NCI-H774 (cell line): ENCODE measurements around the gene FN1.
"Not testable (repeated sequence)": the region's sequence is repeated elsewhere in the genome, so short reads cannot be mapped to it uniquely, and the experiment has no call there.

ENCODE experiments used
- DNase-seq: peaks from one replicate; lab custom pipeline; 2025; lab: John Stamatoyannopoulos, UW

The FN1 gene

DNA sequence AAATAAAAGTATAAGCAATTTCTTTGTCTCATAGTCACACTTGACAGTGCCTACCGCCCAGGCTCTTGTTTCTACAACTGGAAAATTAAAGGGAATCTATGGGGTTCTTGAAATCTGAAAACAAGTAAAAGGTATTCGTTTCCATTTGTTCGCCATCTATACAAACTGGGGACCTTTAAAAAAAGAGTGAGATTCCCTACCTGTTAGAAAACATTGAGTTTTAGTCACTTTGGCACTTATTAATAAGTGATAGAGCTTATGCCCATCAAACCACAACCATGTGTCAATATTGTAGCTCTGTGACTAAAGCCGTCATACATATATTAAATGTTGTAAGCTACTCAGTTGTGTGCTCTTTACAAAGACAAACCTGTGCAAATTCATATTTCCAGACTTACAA is 13.2 kb downstream of the FN1 start:
- no peak for DNase-seq

DNA sequence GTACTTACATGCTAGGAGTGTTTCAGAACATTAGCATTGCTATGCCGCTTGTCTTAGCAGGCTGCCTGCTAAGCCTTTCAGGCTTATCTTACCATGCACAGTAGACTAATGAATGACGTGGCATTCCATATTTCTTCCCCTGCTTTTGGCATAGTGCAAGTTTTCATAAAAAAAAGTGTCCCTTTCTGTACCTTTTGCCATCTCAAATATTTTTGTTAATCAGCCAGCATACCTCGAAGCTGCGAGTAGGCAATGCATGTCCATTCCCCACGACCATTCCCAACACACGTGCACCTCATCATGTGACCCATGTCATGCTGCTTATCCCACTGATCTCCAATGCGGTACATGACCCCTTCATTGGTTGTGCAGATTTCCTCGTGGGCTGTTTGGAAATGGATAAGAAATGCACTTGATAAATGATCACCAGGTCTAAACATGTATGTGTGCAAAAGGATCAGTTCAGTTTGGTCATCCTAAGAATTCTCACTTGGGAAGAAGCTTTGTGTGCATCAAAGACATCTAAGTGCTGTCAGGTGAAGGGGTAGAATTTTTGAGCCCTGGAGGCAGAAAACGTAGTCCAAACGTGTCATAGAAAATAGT is 13.9 kb downstream of the FN1 start:
- DNase-seq: no peak

DNA sequence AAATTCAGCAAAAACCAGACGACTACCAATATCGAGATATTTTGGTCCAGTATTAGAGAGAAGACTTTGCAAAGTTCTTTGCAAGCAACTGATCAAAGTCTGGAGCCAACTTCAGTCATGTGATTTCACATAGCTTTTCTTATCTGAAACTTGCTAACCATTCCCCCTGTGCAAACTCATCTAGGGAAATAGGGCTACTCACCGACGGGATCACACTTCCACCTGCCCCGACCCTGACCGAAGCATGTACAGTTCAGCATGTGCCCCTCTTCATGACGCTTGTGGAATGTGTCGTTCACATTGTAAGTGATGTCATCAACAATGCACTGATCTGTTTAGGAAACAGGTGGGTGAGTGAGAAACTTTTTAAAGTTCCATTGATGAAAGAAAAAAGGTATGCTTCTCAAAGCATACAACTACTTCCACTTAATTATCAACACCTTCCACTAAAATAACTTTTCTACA is 15.4 kb downstream of the FN1 start:
- no peak for DNase-seq

DNA sequence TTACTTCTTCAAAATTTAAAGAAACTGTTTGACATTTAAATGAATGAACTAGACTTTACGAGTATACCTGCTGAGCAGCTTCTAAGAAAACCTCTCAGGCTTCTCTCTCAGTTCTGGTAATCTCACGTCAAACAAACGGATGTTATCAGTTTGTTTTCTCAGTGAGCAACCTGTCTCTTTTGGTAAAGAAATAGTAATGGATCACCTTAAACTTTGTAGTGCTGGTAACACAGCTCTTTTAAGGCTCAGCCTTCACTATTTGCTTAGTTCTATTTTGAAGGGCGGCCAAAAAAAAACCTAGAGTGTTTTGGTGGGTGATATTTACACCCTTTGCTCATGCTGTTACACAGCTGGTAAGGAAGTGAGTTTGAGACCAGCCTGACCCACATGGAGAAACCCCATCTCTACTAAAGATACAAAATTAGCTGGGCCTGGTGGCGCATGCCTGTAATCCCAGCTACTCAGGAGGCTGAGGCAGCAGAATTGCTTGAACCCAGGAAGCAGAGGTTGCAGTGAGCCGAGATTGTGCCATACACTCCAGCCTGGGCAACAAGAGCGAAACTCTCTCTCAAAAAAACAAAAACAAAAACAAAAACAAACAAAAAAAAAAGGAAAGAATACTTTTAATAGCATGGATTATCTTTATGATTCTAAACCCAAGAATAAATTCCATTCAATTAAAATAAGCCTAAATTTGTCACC is 15.9 kb downstream of the FN1 start:
- no peak for DNase-seq

DNA sequence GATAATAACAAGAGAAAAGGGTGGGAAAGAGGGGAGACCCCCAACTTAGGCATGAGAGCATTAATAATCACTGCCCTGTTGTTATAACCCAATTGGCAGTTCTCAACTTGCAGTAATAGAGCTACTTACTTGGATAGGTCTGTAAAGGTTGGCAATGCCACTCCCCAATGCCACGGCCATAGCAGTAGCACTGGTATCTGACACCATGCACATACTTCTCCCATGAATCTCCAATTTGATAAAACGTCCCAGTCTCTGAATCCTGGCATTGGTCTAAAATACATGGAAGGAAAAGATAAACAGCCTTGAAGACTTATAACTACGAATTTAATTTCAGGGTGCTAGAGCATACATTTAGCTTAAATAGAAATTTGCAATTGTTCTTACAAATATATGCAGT is 16.8 kb downstream of the FN1 start:
- DNase-seq: no peak

DNA sequence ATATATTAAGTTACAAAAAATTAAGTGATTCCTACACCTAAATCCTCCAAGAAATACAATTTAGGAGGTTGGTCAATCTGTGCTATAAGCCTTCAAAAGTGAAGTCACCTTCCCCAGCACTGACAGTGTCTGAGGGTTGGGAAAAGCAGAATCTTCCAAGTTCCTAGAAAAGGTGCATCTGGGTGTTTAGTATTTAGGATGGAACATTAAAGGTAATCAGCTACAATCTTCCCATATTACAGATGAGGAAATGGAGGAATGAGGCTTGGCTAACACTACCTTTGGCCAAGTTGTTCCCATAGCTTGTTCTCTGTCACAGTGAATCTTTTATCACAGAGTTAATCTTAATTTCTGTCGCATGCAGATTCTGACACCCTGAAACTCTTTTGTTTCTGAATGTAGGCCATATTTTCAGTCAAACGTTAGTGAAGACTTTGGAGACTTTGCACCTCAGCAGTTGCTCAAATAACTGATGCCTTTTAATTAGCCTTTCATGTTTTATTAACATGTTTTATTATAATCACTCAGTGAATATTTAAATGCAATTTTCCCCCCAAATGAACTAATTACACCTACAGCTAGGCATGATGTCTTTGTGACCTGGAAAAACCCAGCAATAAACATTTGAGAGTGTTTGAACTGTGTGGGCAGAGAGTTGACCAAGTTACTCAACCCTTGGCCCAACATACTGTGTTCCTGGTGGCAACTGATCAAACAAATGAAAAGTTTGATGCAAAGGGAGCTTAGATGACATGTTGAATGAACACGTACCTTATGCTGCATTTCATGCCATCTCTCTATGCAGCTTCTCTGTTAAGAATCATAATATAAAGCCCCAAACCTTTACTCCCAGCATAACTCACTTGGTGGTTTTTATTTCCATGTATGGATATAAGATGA is 17.6 kb downstream of the FN1 start:
- DNase-seq: no peak

DNA sequence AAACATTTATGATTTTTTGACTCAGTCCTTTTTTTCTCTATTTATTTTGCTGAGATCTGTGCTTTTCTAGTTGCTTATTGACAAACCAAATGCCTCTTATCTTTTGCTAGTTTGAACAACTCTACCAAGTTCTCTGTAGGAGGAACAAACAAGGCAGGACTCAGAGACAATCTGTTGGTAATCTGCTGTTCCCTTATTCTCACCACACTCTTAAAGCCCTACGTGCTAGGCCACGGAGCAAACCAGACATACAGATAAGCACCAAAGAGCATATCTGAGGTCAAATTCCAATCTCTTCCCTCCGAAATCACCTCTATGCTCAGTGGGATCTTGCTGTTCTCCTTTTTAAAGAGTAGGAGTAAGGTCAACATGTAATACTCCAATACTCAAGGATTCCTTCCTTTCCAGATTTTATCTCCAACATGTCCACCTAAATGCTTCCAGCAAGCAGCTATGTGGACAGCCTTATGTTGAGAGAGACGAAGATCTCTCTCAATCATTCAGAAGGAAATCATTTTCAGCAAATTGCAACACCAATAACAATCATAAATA is 18.4 kb downstream of the FN1 start:
- DNase-seq: no peak

DNA sequence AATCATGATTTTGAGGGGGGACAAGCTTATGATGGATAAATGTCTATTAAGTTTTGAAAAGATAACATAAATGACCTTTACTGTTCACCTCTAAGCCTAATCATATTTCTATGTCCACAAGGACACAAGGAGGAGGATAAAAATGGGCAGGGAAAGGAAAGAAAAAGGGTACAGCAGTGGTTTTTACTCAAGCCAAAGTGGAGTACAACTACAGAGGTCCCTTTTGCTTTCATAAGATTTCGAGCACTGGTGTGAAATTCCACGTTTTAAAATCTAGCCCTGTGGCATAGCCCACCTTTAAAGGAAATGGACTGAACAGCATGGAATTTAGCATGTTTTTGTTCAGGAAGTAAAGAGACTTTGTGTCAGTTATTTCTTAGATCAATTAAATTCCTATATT is 19.2 kb downstream of the FN1 start:
- DNase-seq: no peak

DNA sequence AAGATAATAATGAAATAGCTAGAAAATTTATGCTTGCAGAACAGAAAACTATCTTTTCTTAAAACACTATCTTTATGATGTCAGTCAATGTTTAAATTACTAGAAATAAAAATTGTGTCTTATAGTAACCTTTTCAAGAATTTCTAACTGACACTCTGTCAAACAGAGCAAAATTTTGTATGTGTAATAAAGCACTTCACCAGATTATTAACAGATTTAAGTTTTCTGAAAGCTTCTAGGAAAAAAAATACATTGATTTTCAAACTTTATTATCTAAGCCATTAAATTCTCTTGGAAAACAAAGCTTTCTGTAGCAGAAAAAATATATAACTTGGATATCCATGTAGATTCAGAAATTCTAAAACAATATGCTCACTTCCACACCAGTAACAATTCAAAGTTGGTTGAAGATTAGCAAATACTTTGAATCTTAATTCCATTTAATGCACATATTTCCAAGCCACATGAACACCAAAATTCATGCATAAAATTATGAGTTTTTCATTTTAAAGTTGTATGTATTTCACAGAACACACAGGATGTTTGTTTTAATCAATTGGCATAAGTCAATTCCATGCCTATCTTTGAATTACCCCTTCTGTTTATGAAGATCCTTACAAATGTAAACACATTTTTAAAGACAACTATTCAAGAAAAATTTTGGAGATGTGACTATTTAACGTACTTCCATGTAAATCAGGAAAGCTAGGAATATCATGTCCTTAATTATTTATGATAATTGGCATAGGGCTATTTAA is 19.9 kb downstream of the FN1 start:
- DNase-seq: no peak

DNA sequence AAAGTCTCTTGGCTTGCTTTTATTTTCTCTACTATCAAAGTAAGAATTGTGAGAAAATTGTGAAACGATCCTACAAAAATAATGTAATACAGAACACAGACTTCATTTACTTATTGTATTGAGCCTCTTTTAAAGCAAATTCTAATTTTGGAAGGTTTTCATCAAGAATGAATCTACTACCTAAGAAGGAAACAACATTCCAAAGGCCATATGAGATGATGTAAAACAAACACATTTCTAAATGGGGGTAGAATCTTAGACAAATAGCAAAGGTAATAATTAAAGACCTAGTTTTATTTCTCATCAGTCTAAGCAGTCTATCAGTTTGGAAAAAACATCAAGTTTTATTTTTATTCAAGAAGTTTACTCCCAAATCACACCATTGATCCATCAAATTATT is 20.6 kb downstream of the FN1 start:
- no peak for DNase-seq

DNA sequence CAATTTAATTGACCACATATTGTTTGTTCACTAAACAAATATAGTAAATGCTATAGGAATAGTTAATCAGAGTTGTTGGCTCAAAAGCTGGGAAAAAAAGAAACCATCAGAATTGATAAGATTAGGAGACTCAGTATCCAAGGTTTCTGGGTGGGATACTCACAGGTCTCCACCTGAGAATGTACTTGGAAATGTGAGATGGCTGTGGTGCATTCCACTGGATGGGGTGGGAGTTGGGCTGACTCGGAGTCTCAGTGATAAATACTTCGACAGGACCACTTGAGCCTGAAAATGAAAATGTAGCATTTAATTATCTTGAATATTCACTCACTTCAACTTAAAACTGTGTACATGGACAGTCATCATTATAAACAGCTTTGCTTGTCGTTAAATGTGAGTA is 21.2 kb downstream of the FN1 start:
- no peak for DNase-seq

DNA sequence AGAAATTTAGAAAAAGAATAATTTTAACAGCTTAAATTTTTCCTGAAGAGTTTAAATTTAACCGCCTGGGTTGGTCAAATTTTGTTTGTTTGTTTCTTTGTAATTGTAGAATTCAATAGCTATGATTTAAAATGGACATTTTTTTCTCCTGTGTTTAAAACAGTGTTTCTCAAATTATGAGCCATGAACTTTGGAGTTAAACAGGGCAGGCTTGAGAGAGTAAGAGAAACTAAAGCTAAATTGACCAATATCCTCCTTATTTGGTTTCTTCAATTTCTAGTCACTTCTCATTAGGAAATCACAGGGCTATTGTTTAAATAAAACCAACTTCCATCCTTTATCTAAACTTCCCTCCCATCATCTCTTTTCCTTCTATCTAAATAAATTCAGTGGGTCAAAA is 21.9 kb downstream of the FN1 start:
- DNase-seq: no peak

DNA sequence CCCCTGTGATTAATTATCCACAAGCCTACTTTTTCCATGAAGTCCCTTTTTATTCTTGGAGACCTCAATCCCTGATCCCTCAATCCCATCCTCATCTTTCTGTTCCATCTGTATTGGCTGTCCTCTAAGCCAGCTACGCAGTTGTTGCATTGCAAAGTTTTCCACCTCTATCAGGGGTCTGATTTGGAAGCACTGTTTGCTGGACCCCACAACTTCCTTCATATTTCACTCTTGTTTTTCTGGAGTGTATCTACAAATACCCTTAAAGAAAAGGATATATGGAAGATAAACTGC is 22.4 kb downstream of the FN1 start:
- no peak for DNase-seq

DNA sequence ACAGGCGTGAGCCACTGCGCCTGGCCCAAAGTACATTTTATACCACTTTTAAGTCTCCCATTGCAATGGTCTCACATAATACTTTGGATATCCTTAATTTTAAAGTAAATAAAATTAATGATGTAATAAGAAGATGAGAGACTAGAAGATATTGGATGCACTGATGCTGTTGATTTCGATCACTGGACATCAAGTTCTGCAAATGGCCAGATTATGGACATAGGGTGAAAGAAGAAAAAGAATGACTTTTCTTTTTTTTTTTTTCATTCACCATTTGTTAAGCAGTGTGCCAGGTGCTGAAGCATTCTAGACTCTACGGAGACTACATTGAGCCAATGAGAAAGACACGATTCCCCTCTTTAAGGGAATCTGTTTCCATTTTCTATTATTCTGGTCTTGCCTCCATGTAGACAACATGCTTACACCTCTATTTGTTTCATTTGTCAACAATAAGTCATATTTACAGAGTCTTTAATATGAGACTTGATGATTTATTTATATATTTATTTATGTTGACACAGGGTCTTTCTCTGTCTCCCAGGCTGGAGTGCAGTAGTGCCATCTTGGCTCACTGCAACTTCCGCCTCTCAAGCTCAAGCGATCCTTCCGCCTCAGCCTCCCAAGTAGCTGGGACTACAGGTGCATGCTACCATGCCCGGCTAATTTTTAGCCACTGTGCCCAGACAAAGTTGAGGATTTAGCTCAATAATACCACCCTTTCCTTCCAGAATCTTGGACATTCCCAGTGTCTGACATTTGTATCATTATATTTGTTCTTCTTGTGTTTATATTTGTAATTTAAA is 23.7 kb downstream of the FN1 start:
- DNase-seq: no peak

DNA sequence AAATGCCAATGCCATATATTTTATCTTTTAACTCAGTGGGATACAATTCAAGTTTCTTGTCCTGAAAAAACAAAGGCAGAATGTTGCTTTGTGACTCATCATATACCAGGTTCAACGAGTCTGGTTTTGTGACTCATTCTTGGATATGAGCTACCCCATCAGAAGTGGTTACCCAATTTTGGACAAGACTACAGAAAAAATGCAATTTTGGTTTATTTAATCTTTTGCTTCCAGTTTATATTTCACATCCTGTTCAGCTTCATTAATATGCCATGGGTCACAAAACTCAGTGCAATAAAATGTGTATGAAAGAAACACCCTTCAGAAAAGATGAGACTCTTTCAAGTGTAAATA is 25.0 kb downstream of the FN1 start:
- DNase-seq: no peak

DNA sequence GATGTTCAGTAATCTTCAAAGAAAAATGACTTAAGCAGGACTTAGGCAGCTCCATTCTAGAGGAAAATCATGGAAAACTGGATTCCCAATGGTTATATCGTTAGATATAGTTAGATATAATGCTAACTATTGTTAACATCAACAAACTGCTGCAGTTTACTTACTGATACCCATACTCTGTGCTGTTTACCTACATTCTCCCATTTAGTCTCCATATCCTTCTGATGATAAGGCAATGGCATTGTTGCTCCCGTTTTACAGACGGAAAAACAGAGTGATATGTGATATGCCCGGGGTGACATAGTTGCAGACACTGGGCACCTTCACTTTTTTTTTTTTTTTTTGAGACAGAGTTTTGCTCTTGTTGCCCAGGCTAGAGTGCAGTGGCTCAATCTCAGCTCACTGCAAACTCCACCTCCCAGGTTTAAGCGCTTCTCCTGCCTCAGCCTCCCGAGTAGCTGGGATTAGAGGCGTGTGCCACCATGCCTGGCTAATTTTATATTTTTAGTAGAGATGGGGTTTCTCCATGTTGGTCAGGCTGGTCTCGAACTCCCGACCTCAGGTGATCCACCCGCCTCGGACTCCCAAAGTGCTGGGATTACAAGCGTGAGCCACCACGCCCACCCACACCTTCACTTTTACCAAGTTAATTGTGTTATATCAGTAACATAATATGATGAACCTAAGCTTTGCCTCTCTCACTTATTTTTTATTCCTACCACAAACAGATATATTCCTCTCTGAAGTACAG is 25.5 kb downstream of the FN1 start:
- not testable (repeated sequence) for DNase-seq

DNA sequence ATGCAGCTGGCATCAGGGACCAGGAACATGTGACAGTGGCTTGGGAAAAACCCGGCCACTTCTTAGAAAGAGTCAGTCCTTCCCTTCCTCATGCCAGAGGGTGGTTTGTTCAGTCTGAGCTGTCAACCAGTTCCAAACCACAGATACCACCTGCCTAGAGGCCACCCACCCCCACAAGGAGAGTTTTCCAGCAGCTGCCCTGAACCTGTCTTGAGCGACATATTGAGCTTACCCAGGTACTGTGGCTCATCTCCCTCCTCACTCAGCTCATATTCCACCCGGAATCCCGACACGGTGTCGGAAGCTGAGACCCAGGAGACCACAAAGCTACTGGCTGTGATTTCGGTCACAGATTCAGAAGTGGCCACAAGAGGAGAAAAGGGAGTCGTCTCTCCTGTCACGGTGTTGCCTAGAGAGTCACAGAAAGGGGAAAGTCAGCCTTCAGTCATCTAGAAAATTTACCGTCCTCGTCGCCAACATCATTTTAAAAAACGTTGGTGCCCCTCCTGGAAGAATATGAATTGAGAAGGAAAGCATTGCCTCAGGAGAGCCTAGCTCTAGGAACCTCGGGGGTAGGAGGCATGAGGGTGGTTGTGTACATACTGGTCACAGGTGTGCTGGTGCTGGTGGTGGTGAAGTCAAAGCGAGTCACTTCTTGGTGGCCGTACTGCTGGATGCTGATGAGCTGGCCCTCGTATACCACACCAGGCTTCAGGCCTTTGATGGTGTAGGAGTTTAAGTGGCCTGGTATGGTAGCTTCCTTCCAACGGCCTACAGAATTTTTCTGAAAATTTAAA is 26.3 kb downstream of the FN1 start:
- DNase-seq: no peak

DNA sequence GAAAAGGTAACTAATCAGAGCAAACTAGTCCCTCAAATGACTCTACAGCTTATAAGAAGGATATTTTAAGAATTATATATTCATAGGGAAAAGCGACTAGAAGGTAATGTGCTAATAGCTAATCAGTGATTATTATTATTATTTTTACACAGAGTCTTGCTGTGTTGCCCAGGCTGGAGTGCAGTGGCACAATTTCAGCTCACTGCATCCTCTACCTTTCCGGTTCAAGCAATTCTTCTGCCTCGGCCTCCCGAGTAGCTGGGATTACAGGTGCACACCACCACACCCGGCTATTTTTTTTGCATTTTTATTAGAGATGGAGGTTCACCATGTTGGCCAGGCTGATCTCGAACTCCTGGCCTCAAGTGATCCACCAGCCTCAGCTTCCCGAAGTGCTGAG is 27.4 kb downstream of the FN1 start:
- DNase-seq: not testable (repeated sequence)

DNA sequence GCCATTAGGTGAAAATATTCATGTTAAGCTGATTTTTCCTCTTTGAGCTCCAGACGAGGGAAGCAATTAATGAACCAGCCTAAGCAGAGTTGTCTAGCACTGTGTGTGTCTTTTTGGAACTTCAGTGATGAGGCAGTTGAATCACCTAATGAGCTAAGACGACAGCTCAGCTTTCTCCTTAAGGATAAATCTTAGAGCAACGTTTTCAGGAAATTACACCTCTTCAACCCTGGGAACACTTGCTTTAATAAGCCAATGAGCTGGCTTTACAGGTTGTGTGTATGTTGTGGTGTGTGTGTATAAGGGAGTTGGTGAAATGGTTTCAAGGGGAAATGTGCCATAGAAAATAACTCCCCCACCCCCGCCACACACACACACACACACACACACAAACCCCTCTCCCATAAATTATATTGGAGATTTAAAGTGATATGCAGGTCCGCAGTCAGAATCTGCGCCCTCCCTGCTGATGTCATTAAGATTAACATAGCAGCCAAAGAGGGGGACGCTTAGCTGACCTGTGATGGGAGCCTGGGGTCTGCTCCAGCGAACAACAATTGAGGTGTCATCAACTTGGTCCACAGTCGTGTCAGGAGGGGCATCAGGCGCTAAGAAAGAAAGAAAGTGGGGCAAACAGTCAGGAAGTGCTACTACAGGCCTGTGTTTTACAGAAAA is 28.1 kb downstream of the FN1 start:
- no peak for DNase-seq
